SU-DHL-6 (cell line): ENCODE results near the gene ARL2BP.

Experiments
- H2AFZ ChIP-seq: fragments of 200-600 bp; sonication (generic); 2 replicates; pipeline ENCODE4 v1.6.1; 2014; ENCODE audit warnings: low read depth, mild to moderate bottlenecking, moderate library complexity, mixed read lengths, antibody characterized with exemption, low read length; ENCODE audit not compliant: severe bottlenecking
- H3F3A ChIP-seq: fragments of 200-600 bp; shearing (Covaris generic); 2 replicates; pipeline ENCODE4 v1.6.0; 2016; ENCODE audit warnings: antibody characterized with exemption, mild to moderate bottlenecking; ENCODE audit not compliant: insufficient read depth
- H3K27ac ChIP-seq: fragments of 200-600 bp; sonication (generic); 2 replicates; pipeline ENCODE4 v1.5.1; 2016; ENCODE audit warnings: low read depth, mild to moderate bottlenecking, low read length, moderate library complexity, mixed read lengths
- H3K27me3 ChIP-seq: fragments of 200-600 bp; sonication (generic), shearing (Covaris generic); 2 replicates; pipeline ENCODE4 v1.6.0; 2014; ENCODE audit warnings: mild to moderate bottlenecking, low read length
- H3K36me3 ChIP-seq: fragments of 200-600 bp; sonication (generic); 2 replicates; pipeline ENCODE4 v1.6.1; 2014; ENCODE audit warnings: mild to moderate bottlenecking, low read length, mixed read lengths
- H3K4me2 ChIP-seq: fragments of 300-600, 200-600 bp; shearing (Covaris generic), sonication (generic); 2 replicates; pipeline ENCODE4 v1.6.0; 2014; ENCODE audit warnings: low read length, low read depth, mild to moderate bottlenecking; ENCODE audit not compliant: poor library complexity, severe bottlenecking
- H3K4me3 ChIP-seq: fragments of 200-600 bp; sonication (generic); 2 replicates; pipeline ENCODE4 v1.5.1; 2014; ENCODE audit warnings: antibody characterized with exemption, low read length, mild to moderate bottlenecking, mixed read lengths; ENCODE audit not compliant: insufficient read depth, poor library complexity, severe bottlenecking
- H3K79me2 ChIP-seq: fragments of 200-600 bp; sonication (generic); 2 replicates; pipeline ENCODE4 v1.6.1; 2014; ENCODE audit warnings: mild to moderate bottlenecking, low read length, moderate library complexity; ENCODE audit not compliant: insufficient read depth
- H3K9ac ChIP-seq: fragments of 200-600 bp; sonication (generic); 2 replicates; pipeline ENCODE4 v1.7.0; 2014; ENCODE audit warnings: mild to moderate bottlenecking, low read length
- H3K9me2 ChIP-seq: fragments of 200-600 bp; sonication (generic); replicated peaks from 2 replicates; pipeline ENCODE4 v1.6.1; 2014; ENCODE audit warnings: low read length; ENCODE audit not compliant: insufficient read depth
- H3K9me3 ChIP-seq: fragments of 200-600 bp; sonication (generic); 2 replicates; pipeline ENCODE4 v1.6.1; 2014; ENCODE audit warnings: low read length, mixed read lengths; ENCODE audit not compliant: insufficient read depth
- H4K20me1 ChIP-seq: fragments of 200-600 bp; sonication (generic); 2 replicates; pipeline ENCODE4 v1.6.1; 2014; ENCODE audit warnings: low read depth, mild to moderate bottlenecking, antibody characterized with exemption, low read length, moderate library complexity, mixed read lengths
- CTCF ChIP-seq: fragments of 200-600 bp; sonication (generic); IDR thresholded peaks from one replicate; pipeline ENCODE4 v1.5.1; 2017; ENCODE audit warnings: antibody characterized with exemption, mild to moderate bottlenecking, low read length, moderate library complexity; ENCODE audit not compliant: insufficient read depth, poor library complexity, severe bottlenecking
- EZH2phosphoT487 ChIP-seq: fragments of 200-600 bp; sonication (generic), shearing (Covaris generic); conservative IDR thresholded peaks from 2 replicates; pipeline ENCODE4 v1.6.1; 2018; ENCODE audit warnings: mild to moderate bottlenecking, antibody characterized with exemption, low read length, moderate library complexity, mixed read lengths

The ARL2BP gene

GRCh38 chr16:57231821-57232350 lies 13.2 kb upstream of the ARL2BP start:
- H2AFZ ChIP-seq: no peak overlapping the region
- H3K9ac ChIP-seq: no peak overlapping the region
- H3F3A ChIP-seq: peaks cover 17% of the 10 kb centered on the region
- no peak overlapping the region for H3K4me2 ChIP-seq
- no peaks in the 10 kb centered on the region for H4K20me1 ChIP-seq
- H3K27me3 ChIP-seq: no peaks in the 10 kb centered on the region
- H3K36me3 ChIP-seq: peaks cover 12% of the 10 kb centered on the region; the same call in 1 of the 2 replicates
- H3K9me3 ChIP-seq: no peaks in the 10 kb centered on the region
- H3K9me2 ChIP-seq: no peaks in the 10 kb centered on the region
- TF ChIP-seq EZH2phosphoT487: no peak
- no peak for TF ChIP-seq CTCF
- H3K27ac ChIP-seq: no peak overlapping the region
- H3K4me3 ChIP-seq: no peak overlapping the region
- H3K79me2 ChIP-seq: no peaks in the 10 kb centered on the region

DNA sequence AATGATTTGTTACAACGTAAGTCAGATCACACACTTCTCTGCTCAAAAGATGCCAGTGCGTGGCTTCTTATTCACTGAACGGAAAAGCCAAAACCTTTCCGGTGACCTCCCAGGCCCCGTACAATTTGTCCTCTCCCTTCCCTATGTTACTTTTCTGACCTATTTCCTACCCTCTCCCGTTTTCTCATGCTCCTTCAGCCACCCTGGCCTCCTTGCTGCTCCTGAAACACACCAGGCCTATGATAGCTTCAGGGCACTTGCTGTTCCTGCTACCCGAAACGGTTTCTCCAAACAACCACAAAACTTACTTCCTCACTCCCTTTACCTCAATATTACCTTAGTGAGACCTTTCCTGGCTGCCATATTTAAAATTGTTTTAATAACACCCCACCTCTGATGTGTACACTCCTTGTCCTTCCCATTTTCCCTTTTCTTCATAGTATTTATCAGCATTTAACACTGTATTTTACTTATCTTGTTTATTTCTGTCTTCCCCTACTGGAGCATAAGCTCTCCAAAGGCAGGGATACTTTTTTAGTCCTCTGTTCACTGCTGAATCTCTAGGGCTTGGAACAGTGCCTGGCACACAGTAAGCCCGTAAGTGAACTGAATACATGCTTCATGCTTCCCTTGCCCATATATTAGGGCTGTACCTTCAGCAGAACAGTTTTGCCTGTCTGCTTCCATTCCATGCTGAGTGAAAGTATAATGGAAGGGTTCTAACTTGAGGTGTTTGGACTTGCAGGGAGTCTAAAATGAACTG lies 10.9 kb upstream of the ARL2BP start:
- no peak overlapping the region for H2AFZ ChIP-seq
- peak overlapping the region; percentile 91 for H3K27ac ChIP-seq
- H3K4me2 ChIP-seq: peak overlapping the region; percentile 57
- TF ChIP-seq EZH2phosphoT487: no peak
- peaks cover 7% of the 10 kb centered on the region; the same call in 1 of the 2 replicates for H3K36me3 ChIP-seq
- no peak overlapping the region for H3K4me3 ChIP-seq
- no peaks in the 10 kb centered on the region for H3K27me3 ChIP-seq
- no peaks in the 10 kb centered on the region for H3K9me2 ChIP-seq
- H3K79me2 ChIP-seq: no peaks in the 10 kb centered on the region
- peaks cover 23% of the 10 kb centered on the region for H3F3A ChIP-seq
- peak overlapping the region; percentile 23 for H3K9ac ChIP-seq
- H4K20me1 ChIP-seq: no peaks in the 10 kb centered on the region
- H3K9me3 ChIP-seq: no peaks in the 10 kb centered on the region

- H3K36me3 ChIP-seq: peaks cover 12% of the 10 kb centered on the region; the same call in 1 of the 2 replicates
- no peak overlapping the region for H3K4me3 ChIP-seq
- peak overlapping the region; percentile 57 for H3K4me2 ChIP-seq
- H3F3A ChIP-seq: peaks cover 27% of the 10 kb centered on the region
- H3K27me3 ChIP-seq: no peaks in the 10 kb centered on the region
- no peaks in the 10 kb centered on the region for H3K9me3 ChIP-seq
- no peaks in the 10 kb centered on the region for H3K79me2 ChIP-seq
- H3K9me2 ChIP-seq: no peaks in the 10 kb centered on the region
- H3K9ac ChIP-seq: peak overlapping the region; percentile 23
- no peaks in the 10 kb centered on the region for H4K20me1 ChIP-seq
- H2AFZ ChIP-seq: no peak overlapping the region
- peak overlapping the region; percentile 91 for H3K27ac ChIP-seq
- no peak for TF ChIP-seq EZH2phosphoT487
- no peak for TF ChIP-seq CTCF
Observed at GRCh38 chr16:57234707-57235092, 10.4 kb upstream of the ARL2BP start.
